ENCODE measurements around the gene CRMP1. TPM values are rescaled to one million over a fixed set of nuclear protein-coding genes. Genes with fewer than 3 reads are reported as not detected.

Gene CRMP1
- total RNA-seq, 4 donors from 2014 or later, result 0.62 to 4.3 (median 1.6) TPM

DNA sequence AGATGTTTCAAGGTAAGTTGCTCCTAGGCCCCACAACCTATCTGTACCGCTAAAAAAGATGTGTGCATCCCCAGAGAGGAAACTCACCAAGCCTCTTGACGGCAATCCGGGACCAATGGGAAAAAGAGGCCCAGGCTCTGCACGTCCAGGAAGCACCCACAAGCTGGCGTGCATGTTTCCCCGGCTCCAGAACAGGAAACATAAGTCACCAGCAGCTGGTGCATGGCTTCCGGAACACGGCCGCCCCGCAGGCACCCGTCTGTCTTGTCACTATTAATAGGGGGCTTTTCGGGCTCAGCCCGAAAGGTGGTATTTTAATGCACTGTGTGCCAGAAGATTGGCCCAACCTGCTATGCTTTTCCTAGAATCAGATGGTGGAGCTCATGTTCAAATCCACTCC lies 22.2 kb downstream of the CRMP1 start:
- TF ChIP-seq POLR2AphosphoS5 (IDR thresholded peaks at IDR 0.05), result no peak
- H3K27ac ChIP-seq, result no peak overlapping the region
- WGBS, 2 donors (ENCODE audit: low coverage in 1 of 2), result 88 to 100% methylated on average over 4 to 5 of the region's 13 CpGs
- no peak overlapping the region for H3K4me3 ChIP-seq
- ATAC-seq, result no peak
- H3K36me3 ChIP-seq, result no peaks in the 10 kb centered on the region
- H3K4me1 ChIP-seq, result no peaks in the 10 kb centered on the region
- no peaks in the 10 kb centered on the region for H3K9me3 ChIP-seq
- peaks cover 36% of the 10 kb centered on the region for H3K27me3 ChIP-seq

- H3K27ac ChIP-seq, result no peak overlapping the region
These were observed 22.8 kb downstream of the CRMP1 start for GRCh38 chr4:5869966-5870619.

DNA sequence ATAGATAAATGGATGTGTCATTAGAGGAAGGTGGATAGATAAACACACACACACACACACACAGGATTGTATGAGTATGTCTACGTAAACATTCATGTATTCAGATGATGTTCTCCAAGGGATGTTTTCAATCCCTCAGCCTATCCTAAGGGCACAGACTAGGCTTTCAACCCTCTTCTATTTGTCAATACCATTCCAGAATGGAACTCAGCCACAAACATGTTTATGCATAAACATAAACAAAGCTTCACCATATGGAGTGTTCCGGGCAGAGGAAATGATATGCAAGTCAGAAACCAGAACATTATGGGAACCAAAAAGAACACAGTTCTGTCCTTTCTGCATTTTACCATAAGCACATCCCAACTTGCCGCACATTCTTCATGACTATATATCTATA lies 25.0 kb downstream of the CRMP1 start:
- WGBS, 2 donors (ENCODE audit: low coverage in 1 of 2), result 90 to 97% methylated on average over 2 to 3 of the region's 3 CpGs
- no peak for TF ChIP-seq POLR2A (IDR thresholded peaks at IDR 0.05)
- TF ChIP-seq EP300 (IDR thresholded peaks at IDR 0.05), result no peak
- no peak for TF ChIP-seq POLR2AphosphoS5 (IDR thresholded peaks at IDR 0.05)
- TF ChIP-seq, protein P1, sequence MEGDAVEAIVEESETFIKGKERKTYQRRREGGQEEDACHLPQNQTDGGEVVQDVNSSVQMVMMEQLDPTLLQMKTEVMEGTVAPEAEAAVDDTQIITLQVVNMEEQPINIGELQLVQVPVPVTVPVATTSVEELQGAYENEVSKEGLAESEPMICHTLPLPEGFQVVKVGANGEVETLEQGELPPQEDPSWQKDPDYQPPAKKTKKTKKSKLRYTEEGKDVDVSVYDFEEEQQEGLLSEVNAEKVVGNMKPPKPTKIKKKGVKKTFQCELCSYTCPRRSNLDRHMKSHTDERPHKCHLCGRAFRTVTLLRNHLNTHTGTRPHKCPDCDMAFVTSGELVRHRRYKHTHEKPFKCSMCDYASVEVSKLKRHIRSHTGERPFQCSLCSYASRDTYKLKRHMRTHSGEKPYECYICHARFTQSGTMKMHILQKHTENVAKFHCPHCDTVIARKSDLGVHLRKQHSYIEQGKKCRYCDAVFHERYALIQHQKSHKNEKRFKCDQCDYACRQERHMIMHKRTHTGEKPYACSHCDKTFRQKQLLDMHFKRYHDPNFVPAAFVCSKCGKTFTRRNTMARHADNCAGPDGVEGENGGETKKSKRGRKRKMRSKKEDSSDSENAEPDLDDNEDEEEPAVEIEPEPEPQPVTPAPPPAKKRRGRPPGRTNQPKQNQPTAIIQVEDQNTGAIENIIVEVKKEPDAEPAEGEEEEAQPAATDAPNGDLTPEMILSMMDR (IDR thresholded peaks at IDR 0.05), result no peak

More at GRCh38 chr4:5869966-5870619, 22.8 kb downstream of the CRMP1 start:
- Histone ChIP-seq H3K36me3 (no peaks in the 10 kb centered on the region), H3K4me1 (no peaks in the 10 kb centered on the region), H3K4me3 (no peak overlapping the region), H3K27me3 (peaks cover 35% of the 10 kb centered on the region), H3K9me3 (no peaks in the 10 kb centered on the region)
- ATAC-seq, result no peak
- TF ChIP-seq POLR2A (IDR thresholded peaks at IDR 0.05) (no peak), POLR2AphosphoS5 (IDR thresholded peaks at IDR 0.05) (no peak), EP300 (IDR thresholded peaks at IDR 0.05) (no peak)
- TF ChIP-seq, protein P1 (IDR thresholded peaks at IDR 0.05), result no peak
- WGBS, 2 donors (ENCODE audit: low coverage in 1 of 2), result 86 to 87% methylated on average over 8 of the region's 14 CpGs

GRCh38 chr4:5866841-5867813 lies 25.8 kb downstream of the CRMP1 start:
- H3K36me3 ChIP-seq, result no peaks in the 10 kb centered on the region
- H3K4me3 ChIP-seq, result no peak overlapping the region
- 77 to 83% methylated on average over 5 to 8 of the region's 10 CpGs for WGBS, 2 donors (ENCODE audit: low coverage in 1 of 2)
- TF ChIP-seq EP300 (IDR thresholded peaks at IDR 0.05), result no peak
- no peak for TF ChIP-seq POLR2A (IDR thresholded peaks at IDR 0.05)
- TF ChIP-seq, protein P1 (IDR thresholded peaks at IDR 0.05), result no peak
- TF ChIP-seq POLR2AphosphoS5 (IDR thresholded peaks at IDR 0.05), result no peak
- H3K27me3 ChIP-seq, result peaks cover 18% of the 10 kb centered on the region
- H3K9me3 ChIP-seq, result no peaks in the 10 kb centered on the region
- ATAC-seq, result no peak
- no peak overlapping the region for H3K27ac ChIP-seq
- no peaks in the 10 kb centered on the region for H3K4me1 ChIP-seq

More for the DNA sequence above, 25.0 kb downstream of the CRMP1 start:
- H3K27me3 ChIP-seq, result peaks cover 20% of the 10 kb centered on the region
- H3K4me1 ChIP-seq, result no peaks in the 10 kb centered on the region
- H3K9me3 ChIP-seq, result no peaks in the 10 kb centered on the region
- no peak overlapping the region for H3K27ac ChIP-seq
- H3K36me3 ChIP-seq, result no peaks in the 10 kb centered on the region
- H3K4me3 ChIP-seq, result no peak overlapping the region
- no peak for ATAC-seq

GRCh38 chr4:5865896-5866599 lies 26.8 kb downstream of the CRMP1 start:
- Histone ChIP-seq H3K27me3 (peaks cover 16% of the 10 kb centered on the region), H3K4me3 (no peak overlapping the region), H3K36me3 (no peaks in the 10 kb centered on the region), H3K4me1 (no peaks in the 10 kb centered on the region), H3K9me3 (no peaks in the 10 kb centered on the region), H3K27ac (no peak overlapping the region)
- ATAC-seq, result no peak
- TF ChIP-seq, protein P1 (IDR thresholded peaks at IDR 0.05), result no peak
- WGBS, 2 donors (ENCODE audit: low coverage in 1 of 2), result 77 to 89% methylated on average over 6 of the region's 12 CpGs

All from gastroesophageal sphincter (tissue), 4 donors.